Kidney capillary endothelial cell (primary cell): ENCODE results near the gene PFKFB4.
A peak's percentile ranks its signal among the peaks of the same experiment; 100 is the strongest.
"Not testable (repeated sequence)": the region's sequence is repeated elsewhere in the genome, so short reads cannot be mapped to it uniquely, and the experiment has no call there.

Experiments used
- DNase-seq: peaks from one replicate; pipeline ENCODE4 v3.0.0-alpha.2; 2018; ENCODE audit warnings: low spot score

Gene PFKFB4

DNA sequence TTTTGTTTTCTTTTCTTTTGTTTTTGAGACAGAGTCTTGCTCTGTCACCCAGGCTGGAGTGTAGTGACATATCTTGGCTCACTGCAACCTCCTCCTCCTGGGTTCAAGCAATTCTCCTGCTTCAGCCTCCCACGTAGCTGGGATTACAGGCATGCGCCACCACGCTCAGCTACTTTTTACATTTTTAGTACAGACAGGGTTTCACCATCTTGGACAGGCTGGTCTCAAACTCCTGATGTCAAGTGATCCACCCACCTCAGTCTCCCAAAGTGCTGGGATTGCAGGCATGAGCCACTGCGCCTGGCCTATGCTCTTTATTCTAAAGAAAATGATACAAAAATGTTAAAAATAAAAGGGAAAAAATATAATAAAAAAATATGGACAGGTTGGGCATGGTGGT lies 25.9 kb downstream of the PFKFB4 start:
- DNase-seq = not testable (repeated sequence)

DNA sequence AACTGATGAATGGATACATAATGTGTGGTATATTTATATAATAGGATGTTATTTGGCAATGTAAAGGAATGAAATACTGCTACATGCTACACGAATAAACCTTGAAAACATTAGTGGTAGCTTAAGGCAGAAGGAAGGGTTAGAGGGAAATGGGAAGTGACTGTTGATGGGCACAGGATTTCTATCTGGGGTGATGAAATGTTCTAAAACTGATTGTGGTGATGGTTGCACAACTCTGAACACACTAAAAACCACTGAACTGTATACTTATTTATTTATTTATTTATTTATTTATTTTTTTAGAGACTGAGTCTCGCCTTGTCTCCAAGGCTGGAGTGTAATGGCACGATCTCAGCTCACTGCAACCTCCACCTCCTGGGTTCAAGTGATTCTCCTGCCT lies 27.8 kb downstream of the PFKFB4 start:
- DNase-seq = no peak

- DNase-seq = no peak
Observed at GRCh38 chr3:48528048-48528447, 28.6 kb downstream of the PFKFB4 start.

- no peak for DNase-seq
Observed at GRCh38 chr3:48524970-48525369, 31.6 kb downstream of the PFKFB4 start.

DNA sequence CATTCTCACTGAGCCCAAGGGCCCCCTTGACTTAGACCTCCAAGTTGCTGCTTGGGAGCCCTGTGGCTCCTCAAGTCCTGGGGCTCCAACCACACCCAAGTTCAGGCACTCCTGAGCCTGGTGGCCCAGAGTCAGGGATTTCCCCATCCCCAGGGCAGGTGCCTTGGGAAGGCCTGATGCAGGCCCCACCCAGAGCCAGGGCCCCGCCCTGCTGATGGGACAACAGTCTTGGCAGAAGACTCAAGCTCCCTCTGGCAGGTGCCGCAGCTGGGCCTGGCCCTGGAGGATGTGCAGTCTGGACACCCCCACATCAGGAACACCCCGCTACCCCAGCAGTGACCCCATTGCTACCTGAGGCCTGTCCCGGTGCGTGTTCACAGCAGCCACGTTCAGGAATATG lies 35.0 kb downstream of the PFKFB4 start:
- DNase-seq = no peak

DNA sequence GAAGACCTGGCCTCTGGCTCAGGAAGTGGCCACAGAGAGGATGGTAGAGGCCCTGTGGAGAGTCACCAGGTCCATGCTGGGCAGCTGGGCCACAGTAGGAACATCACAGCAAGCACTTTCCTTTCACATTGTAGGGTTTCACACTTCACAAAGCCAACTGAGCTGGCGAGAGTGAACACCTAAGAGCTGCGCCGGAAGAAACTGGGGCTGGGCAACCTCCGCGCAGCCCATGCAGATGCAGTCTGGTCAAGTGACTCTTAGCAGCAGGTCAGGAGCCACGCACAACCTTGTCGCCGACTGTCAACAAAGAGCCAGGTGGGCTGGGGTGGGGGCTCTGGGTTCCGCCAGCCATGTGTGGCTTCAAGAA lies 37.3 kb downstream of the PFKFB4 start:
- no peak for DNase-seq

GRCh38 chr3:48518638-48519276 lies 37.8 kb downstream of the PFKFB4 start:
- DNase-seq = no peak

DNA sequence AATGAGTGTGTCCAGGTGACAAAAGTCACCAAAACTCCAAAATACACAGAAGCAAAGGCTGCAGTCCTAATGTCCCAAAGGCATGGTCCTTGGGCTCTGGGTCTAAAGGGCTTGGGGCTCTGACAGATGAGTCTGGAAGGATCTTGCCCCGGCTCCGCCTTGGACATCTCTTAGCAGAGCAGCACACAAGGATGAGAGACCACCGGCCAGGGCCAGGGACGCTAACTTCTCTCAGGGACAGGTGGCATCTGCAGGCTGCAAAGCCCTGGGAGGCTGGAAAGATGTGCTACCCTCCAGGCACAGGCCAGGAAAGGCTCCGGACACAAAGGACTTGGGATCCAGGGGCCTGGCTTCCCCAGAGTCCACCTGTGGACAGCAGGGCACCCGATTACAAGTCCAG lies 38.5 kb downstream of the PFKFB4 start:
- no peak for DNase-seq

- DNase-seq = no peak
Observed at GRCh38 chr3:48516571-48516970, 40.0 kb downstream of the PFKFB4 start.

- no peak for DNase-seq
Observed at GRCh38 chr3:48514431-48515227, 42.0 kb downstream of the PFKFB4 start.

GRCh38 chr3:48511551-48511950 lies 45.1 kb downstream of the PFKFB4 start:
- DNase-seq = no peak

DNA sequence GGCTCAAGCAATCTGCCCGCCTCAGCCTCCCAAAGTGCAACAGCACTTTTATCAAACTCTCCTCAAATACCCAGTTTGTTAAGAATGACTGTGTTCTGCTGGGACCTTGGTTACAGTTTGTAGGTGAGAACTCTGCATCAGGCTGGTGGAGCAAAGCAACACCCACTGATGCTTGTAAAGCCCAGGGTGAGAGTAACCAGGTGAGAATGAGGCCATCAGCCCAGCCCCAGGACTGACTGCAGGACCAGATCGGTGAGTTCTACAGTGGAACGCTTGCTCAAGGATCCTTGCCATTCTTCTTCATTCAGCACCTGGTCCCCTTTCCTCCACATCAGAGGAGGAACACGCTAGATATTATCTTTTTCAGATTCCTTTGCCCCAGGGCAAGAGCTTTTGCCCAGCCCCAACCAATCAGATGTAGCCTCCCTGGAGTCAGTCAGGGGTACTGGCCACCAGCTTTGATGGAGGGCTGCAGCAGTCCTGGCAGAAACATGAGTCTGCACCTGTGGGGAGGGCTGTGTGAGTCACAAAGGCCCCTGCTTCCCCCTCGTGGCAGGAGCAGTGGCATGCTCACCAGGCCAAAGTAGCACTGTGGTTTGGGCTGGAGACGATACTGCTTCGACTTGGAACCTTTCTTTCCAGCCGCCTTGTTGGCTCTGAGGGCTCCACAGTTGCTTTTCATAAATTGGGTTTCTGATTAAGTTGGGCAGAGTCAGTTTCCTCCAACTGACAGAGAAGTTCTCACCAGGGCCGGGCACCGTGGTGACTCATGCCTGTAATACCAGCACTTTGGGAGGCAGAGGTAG lies 49.1 kb downstream of the PFKFB4 start:
- peak; percentile 15 for DNase-seq

GRCh38 chr3:48505968-48506504 lies 50.6 kb downstream of the PFKFB4 start:
- no peak for DNase-seq

DNA sequence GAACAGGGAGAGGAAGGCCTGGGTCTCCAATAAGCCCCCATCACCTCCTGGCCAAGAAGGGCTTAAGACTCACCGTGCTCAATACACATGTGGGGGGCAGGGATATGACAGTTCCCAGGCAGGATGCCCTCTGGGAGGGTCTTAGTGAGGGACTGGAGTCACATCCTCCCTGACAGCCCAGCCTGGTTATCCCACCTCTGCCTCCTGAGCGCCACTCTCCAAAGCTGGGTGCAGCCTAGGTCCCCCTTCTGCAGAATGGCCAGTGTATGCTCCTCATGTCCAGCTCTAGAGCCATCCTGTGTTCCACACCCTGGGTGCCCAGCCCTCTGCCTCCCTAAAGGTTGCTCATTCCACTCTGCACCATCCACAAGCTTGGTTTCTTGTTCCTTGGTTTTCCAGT lies 51.5 kb downstream of the PFKFB4 start:
- no peak for DNase-seq

- peak; percentile 58 for DNase-seq
Observed at GRCh38 chr3:48504051-48504946, 52.3 kb downstream of the PFKFB4 start, which contains the start of gene SHISA5. Gene SHISA5 (minus strand): TSS chr3:48504174. CDS start chr3:48504094, 80 bp downstream.

- DNase-seq = peak; percentile 52
Observed at GRCh38 chr3:48503401-48504050, 53.1 kb downstream of the PFKFB4 start.

GRCh38 chr3:48502728-48503168 lies 53.9 kb downstream of the PFKFB4 start:
- DNase-seq = no peak

DNA sequence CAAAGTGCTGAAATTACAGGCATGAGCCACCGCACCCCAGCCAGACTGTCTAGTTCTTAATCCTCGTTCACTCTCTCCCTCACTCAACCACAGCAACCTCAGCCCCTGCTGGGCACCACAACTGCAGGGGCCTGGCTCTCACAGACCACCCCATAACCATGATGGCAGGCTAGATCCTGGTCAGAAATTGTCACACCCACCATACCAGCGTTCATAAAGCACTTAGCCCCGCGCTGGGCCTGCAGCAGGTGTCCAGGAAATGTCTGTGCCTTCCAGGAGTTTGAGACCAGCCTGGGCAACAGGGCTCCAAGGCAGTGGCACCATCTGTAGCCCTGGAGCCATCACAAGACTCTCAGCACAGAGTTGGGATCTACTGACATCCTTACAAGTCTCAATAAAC lies 54.5 kb downstream of the PFKFB4 start:
- no peak for DNase-seq

- DNase-seq = no peak
Observed at GRCh38 chr3:48501196-48501595, 55.4 kb downstream of the PFKFB4 start.

DNA sequence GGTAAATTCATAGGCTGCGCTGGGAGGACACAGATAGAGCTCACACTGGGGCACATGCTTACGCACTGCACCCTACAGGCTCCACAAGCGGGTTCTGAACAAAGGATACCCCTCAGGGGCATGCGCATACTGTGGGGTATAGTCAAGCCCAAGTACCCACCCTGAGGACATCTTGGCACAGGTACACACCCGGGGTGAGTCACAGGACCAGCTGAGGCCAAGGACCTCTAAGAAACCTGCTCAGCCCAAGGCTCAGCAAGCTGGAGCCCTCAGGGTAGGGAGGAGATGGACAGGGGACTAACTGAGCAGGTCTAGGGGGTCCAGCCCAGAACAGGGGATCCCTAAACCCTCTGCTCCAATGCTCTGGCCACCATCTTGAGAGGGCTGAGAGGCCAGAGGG lies 55.9 kb downstream of the PFKFB4 start:
- no peak for DNase-seq

DNA sequence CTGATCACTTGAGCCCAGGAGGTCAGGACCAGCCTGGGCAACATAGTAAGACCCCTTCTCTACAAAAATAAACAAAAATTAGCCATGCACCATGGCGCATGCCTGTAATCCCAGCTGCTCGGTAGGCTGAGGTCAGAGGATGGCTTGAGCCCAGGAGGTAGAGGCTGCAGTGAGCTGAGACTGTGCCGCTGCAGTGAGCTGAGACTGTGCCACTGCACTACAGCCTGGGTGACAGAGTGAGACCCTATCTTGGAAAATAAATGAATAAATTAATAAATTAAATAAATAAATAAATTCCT lies 63.5 kb downstream of the PFKFB4 start:
- DNase-seq = no peak
